A673 (cell line): Measurements from ENCODE around the gene ASGR2. TPM values are rescaled to one million over a fixed set of nuclear protein-coding genes. Genes with fewer than 3 reads are reported as not detected.
"Not testable (repeated sequence)": the region's sequence is repeated elsewhere in the genome, so short reads cannot be mapped to it uniquely, and the experiment has no call there.

Experiments
- BruUV-seq: library from RNA; stranded (reverse); fragments of 400-500 nt; replicated peaks from 2 replicates; lab custom pipeline; 2021; lab: Mats Ljungman, UMichigan
- CTCF ChIA-PET: fragments of 300-600 bp; sonication (Branson Sonifier 250); formaldehyde crosslinking; loops from one replicate; lab custom pipeline; 2022; ENCODE audit warnings: antibody characterized with exemption; lab: Charles Lee
- POLR2A ChIA-PET: fragments of 300-600 bp; sonication (Branson Sonifier 250); formaldehyde crosslinking; loops from one replicate; lab custom pipeline; 2022; ENCODE audit warnings: antibody characterized with exemption; ENCODE audit not compliant: low non-redundant PET; lab: Charles Lee
- DNase-seq: peaks from one replicate; pipeline ENCODE4 v3.0.0-alpha.2; 2015; ENCODE audit warnings: low spot score
- H3K27ac ChIP-seq: fragments of 200-600 bp; sonication (generic); 2 replicates; pipeline ENCODE4 v1.5.1; 2016; ENCODE audit warnings: mixed run types, low read depth, mild to moderate bottlenecking, mixed read lengths, antibody characterized with exemption, low read length; ENCODE audit not compliant: poor library complexity, severe bottlenecking
- H3K27me3 ChIP-seq: fragments of 200-600 bp; sonication (generic); replicated peaks from 2 replicates; pipeline ENCODE4 v1.6.1; 2017; ENCODE audit warnings: mixed run types, low read depth, mild to moderate bottlenecking, mixed read lengths, antibody characterized with exemption, low read length; ENCODE audit not compliant: insufficient read depth, poor library complexity
- H3K36me3 ChIP-seq: fragments of 200-600 bp; sonication (generic); 2 replicates; pipeline ENCODE4 v1.6.1; 2016; ENCODE audit warnings: mixed run types, mild to moderate bottlenecking, mixed read lengths, antibody characterized with exemption, low read length; ENCODE audit not compliant: insufficient read depth, poor library complexity, severe bottlenecking
- H3K4me1 ChIP-seq: fragments of 200-600 bp; sonication (generic); 2 replicates; pipeline ENCODE4 v1.6.1; 2017; ENCODE audit warnings: mixed run types, mild to moderate bottlenecking, mixed read lengths, antibody characterized with exemption, low read length; ENCODE audit not compliant: insufficient read depth, poor library complexity, severe bottlenecking
- H3K4me3 ChIP-seq: fragments of 200-600 bp; sonication (generic); 2 replicates; pipeline ENCODE4 v1.5.1; 2016; ENCODE audit warnings: low read depth, mixed run types, mild to moderate bottlenecking, mixed read lengths, low read length; ENCODE audit not compliant: poor library complexity, severe bottlenecking
- H3K9me3 ChIP-seq: fragments of 200-600 bp; sonication (generic); 2 replicates; pipeline ENCODE4 v1.6.1; 2016; ENCODE audit warnings: mixed run types, low read depth, mild to moderate bottlenecking, mixed read lengths, antibody characterized with exemption, low read length; ENCODE audit not compliant: poor library complexity, severe bottlenecking
- CTCF ChIP-seq: fragments of 300-800, 200-600 bp; sonication (generic); conservative IDR thresholded peaks from 2 replicates; pipeline ENCODE4 v1.5.1; 2017; ENCODE audit warnings: low read depth, mild to moderate bottlenecking, antibody characterized with exemption, low read length, moderate library complexity, mixed read lengths
- EZH2 ChIP-seq: fragments of 200-600 bp; sonication (generic); IDR thresholded peaks from 2 replicates; pipeline ENCODE4 v1.6.1; 2017; ENCODE audit warnings: borderline replicate concordance, low read depth, mild to moderate bottlenecking, mixed read lengths, antibody characterized with exemption, low read length; ENCODE audit not compliant: poor library complexity, severe bottlenecking
- intact Hi-C: fragments of 100-400 bp; cut with micrococcal nuclease; formaldehyde crosslinking; loops from one replicate; pipeline ENCODE4 v1.10.0; 2022; ENCODE audit not compliant: unreplicated experiment
- total RNA-seq: library from RNA; stranded (reverse); gene quantifications from 2 replicates; pipeline ENCODE4 v1.2.3, GENCODE V29; 2021

The ASGR2 gene
- total RNA-seq, 1 experiment from 2014 or later = not detected

- H3K27me3 ChIP-seq = no peaks in the 10 kb centered on the region
- no peak for TF ChIP-seq CTCF
- TF ChIP-seq EZH2 = no peak
- no TSS peak for BruUV-seq
Observed at GRCh38 chr17:7094652-7095019, 20.0 kb downstream of the ASGR2 start.

GRCh38 chr17:7091311-7092005, 23.2 kb downstream of the ASGR2 start:
- CTCF ChIA-PET, H3K27me3 ChIP-seq, BruUV-seq, intact Hi-C loops, POLR2A ChIA-PET, H3K4me1 ChIP-seq, DNase-seq, H3K27ac ChIP-seq, H3K4me3 ChIP-seq, H3K36me3 ChIP-seq, H3K9me3 ChIP-seq: not testable (repeated sequence)

More at GRCh38 chr17:7094652-7095019, 20.0 kb downstream of the ASGR2 start:
- Histone ChIP-seq H3K9me3 (no peaks in the 10 kb centered on the region), H3K4me1 (peaks cover 9% of the 10 kb centered on the region), H3K4me3 (no peak overlapping the region), H3K27ac (no peak overlapping the region), H3K36me3 (no peaks in the 10 kb centered on the region)
- intact Hi-C loops = no loop called here
- CTCF ChIA-PET = no interaction called here
- DNase-seq = no peak
- POLR2A ChIA-PET = no interaction called here

GRCh38 chr17:7089570-7089969, 25.1 kb downstream of the ASGR2 start:
- CTCF ChIA-PET, H3K4me3 ChIP-seq, POLR2A ChIA-PET, H3K27ac ChIP-seq, intact Hi-C loops, H3K9me3 ChIP-seq, H3K27me3 ChIP-seq, H3K36me3 ChIP-seq, H3K4me1 ChIP-seq, DNase-seq, BruUV-seq: not testable (repeated sequence)

GRCh38 chr17:7088442-7088841, 26.2 kb downstream of the ASGR2 start:
- H3K4me3 ChIP-seq, DNase-seq, BruUV-seq, intact Hi-C loops, H3K9me3 ChIP-seq, POLR2A ChIA-PET, H3K4me1 ChIP-seq, H3K27ac ChIP-seq, CTCF ChIA-PET, H3K36me3 ChIP-seq, H3K27me3 ChIP-seq: not testable (repeated sequence)
